Renal cortical epithelial cell (primary cell): ENCODE measurements around the gene CYB561. TPM values are rescaled to one million over a fixed set of nuclear protein-coding genes. Genes with fewer than 3 reads are reported as not detected.
"Not testable (repeated sequence)": the region's sequence is repeated elsewhere in the genome, so short reads cannot be mapped to it uniquely, and the experiment has no call there.

Experiments used
- DNase-seq: peaks from one replicate; pipeline ENCODE4 v3.0.0-alpha.2; 2011; ENCODE audit warnings: low read depth
- total RNA-seq: library from RNA; depleted of rRNA; stranded (reverse); fragments of >200 nt; gene quantifications from 2 replicates; pipeline ENCODE4 v1.2.3, GENCODE V29; 2014

CYB561 gene
- total RNA-seq, 1 donor from 2014 or later, result 29.0 TPM

- peak; percentile 80 for DNase-seq
These were observed 32.8 kb upstream of the CYB561 start for GRCh38 chr17:63478814-63479494.

- no peak for DNase-seq
These were observed 31.7 kb upstream of the CYB561 start for GRCh38 chr17:63477480-63478440.

GRCh38 chr17:63476854-63477479, 30.9 kb upstream of the CYB561 start, which contains the start of gene ACE:
ACE (plus strand) TSS chr17:63477061; CDS start chr17:63477095, 34 bp downstream.
- no peak for DNase-seq

GRCh38 chr17:63476459-63476853, 30.4 kb upstream of the CYB561 start:
- no peak for DNase-seq

GRCh38 chr17:63475491-63476412, 29.6 kb upstream of the CYB561 start:
- DNase-seq, result no peak

GRCh38 chr17:63474586-63475460, 28.7 kb upstream of the CYB561 start:
- DNase-seq, result no peak

- no peak for DNase-seq
These were observed 28.1 kb upstream of the CYB561 start for GRCh38 chr17:63474174-63474573.

- DNase-seq, result not testable (repeated sequence)
These were observed 22.0 kb upstream of the CYB561 start for GRCh38 chr17:63468099-63468498.

GRCh38 chr17:63464691-63465236, 18.7 kb upstream of the CYB561 start:
- DNase-seq, result no peak

- no peak for DNase-seq
These were observed 17.7 kb upstream of the CYB561 start for GRCh38 chr17:63463771-63464170.

GRCh38 chr17:63460018-63460417, 13.9 kb upstream of the CYB561 start:
- no peak for DNase-seq

GRCh38 chr17:63458478-63458877, 12.4 kb upstream of the CYB561 start:
- DNase-seq, result no peak

GRCh38 chr17:63455417-63455816, 9.3 kb upstream of the CYB561 start:
- peak; percentile 11 for DNase-seq

GRCh38 chr17:63454915-63455314, 8.8 kb upstream of the CYB561 start:
- DNase-seq, result no peak

- DNase-seq, result not testable (repeated sequence)
These were observed 8.3 kb upstream of the CYB561 start for GRCh38 chr17:63454357-63454756.

- DNase-seq, result no peak
These were observed 7.0 kb upstream of the CYB561 start for GRCh38 chr17:63452962-63453551.

- no peak for DNase-seq
These were observed 6.2 kb upstream of the CYB561 start for GRCh38 chr17:63452046-63452961.

- DNase-seq, result no peak
These were observed 5.0 kb upstream of the CYB561 start for GRCh38 chr17:63451150-63451549.
